ENCODE results near the gene ARHGAP6.

Gene ARHGAP6

GRCh38 chrX:11099465-11099864, 566.3 kb downstream of the ARHGAP6 start:
- H3K4me3 ChIP-seq (ENCODE audit: low read depth, low read length): no peak overlapping the region
- TF ChIP-seq MAX (IDR thresholded peaks at IDR 0.05; ENCODE audit: low read depth, low read length): no peak
- TF ChIP-seq POLR2A (IDR thresholded peaks at IDR 0.05; ENCODE audit: extremely low read depth, insufficient read length): no peak
- TF ChIP-seq CTCF (IDR thresholded peaks at IDR 0.05; ENCODE audit: low read depth, low read length): no peak
- TF ChIP-seq MYC (IDR thresholded peaks at IDR 0.05; ENCODE audit: low read depth, low read length): no peak
- no peak for DNase-seq (ENCODE audit: low read depth)

GRCh38 chrX:11097933-11098332, 567.8 kb downstream of the ARHGAP6 start:
- DNase-seq (ENCODE audit: low read depth): no peak
- TF ChIP-seq MAX (IDR thresholded peaks at IDR 0.05; ENCODE audit: low read depth, low read length) (no peak), POLR2A (IDR thresholded peaks at IDR 0.05; ENCODE audit: extremely low read depth, insufficient read length) (no peak), MYC (IDR thresholded peaks at IDR 0.05; ENCODE audit: low read depth, low read length) (no peak), CTCF (IDR thresholded peaks at IDR 0.05; ENCODE audit: low read depth, low read length) (no peak)

DNA sequence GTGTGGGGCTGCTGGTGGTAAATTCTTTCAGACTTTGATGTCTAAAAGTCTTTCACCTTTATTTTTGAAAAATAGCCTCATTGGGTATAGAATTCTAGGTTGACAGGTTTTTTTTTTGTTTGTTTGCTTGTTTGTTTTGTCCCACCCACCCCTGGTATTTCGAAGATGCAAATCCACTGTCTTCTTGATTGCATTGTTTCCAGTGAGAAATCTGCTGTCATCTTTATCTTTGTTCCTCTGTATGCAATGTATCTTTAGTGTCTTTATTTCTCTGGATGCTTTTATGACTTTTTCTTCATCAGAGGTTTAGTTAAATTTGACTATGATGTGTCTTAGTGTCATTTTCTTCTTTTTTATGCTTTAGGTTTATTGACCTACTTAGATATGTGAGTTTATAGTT, 575.9 kb downstream of the ARHGAP6 start:
- DNase-seq (ENCODE audit: low read depth): no peak
- H3K4me3 ChIP-seq (ENCODE audit: low read depth, low read length): no peak overlapping the region
- TF ChIP-seq MYC (IDR thresholded peaks at IDR 0.05; ENCODE audit: low read depth, low read length): no peak
- TF ChIP-seq POLR2A (IDR thresholded peaks at IDR 0.05; ENCODE audit: extremely low read depth, insufficient read length): no peak
- TF ChIP-seq CTCF (IDR thresholded peaks at IDR 0.05; ENCODE audit: low read depth, low read length): no peak
- TF ChIP-seq MAX (IDR thresholded peaks at IDR 0.05; ENCODE audit: low read depth, low read length): no peak

More at GRCh38 chrX:11097933-11098332, 567.8 kb downstream of the ARHGAP6 start:
- H3K4me3 ChIP-seq (ENCODE audit: low read depth, low read length): no peak overlapping the region
